HG03558 (cell line): Measurements from ENCODE around the gene CRYZ.
"Not testable (repeated sequence)": the region's sequence is repeated elsewhere in the genome, so short reads cannot be mapped to it uniquely, and the experiment has no call there.

Experiments used
- ATAC-seq: cut with Tn5 transposase; IDR thresholded peaks from one replicate; pipeline ENCODE4 v1.9.1; 2021; ENCODE audit warnings: moderate number of reproducible peaks; ENCODE audit not compliant: unreplicated experiment; ENCODE audit errors: extremely low read depth

Gene CRYZ

DNA sequence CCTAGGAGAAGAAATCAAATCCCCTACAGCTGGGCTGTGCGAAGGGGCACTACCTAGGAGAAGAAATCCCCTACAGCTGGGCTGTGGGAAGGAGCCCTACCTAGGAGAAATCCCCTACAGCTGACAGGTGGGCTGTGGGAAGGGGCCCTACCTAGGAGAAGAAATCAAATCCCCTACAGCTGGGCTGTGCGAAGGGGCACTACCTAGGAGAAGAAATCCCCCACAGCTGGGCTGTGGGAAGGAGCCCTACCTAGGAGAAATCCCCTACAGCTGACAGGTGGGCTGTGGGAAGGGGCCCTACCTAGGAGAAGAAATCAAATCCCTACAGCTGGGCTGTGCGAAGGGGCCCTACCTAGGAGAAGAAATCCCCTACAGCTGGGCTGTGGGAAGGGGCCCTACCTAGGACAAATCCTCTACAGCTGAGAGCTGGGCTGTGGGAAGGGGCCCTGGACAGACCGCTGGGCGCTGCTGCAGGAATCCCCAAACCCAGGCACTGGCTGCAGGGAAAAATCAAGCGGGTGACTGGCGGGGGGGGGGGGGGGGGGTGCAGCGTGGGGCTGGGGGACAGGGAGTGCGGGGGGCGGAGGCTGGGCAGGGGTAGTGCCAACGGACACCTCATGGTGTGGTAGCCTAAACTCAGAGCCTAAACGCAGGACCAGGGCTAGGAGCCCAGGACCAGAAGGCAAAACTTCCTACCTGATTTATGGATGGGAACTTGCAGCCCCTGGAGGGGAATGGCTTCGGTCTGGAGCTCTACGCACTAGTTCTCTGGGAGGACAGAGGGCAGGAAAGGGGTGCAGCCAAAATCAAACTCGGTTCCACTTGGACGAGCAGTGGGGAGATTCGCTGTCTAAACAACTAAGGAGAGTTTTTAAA is 541 bp downstream of the CRYZ start:
- not testable (repeated sequence) for ATAC-seq

DNA sequence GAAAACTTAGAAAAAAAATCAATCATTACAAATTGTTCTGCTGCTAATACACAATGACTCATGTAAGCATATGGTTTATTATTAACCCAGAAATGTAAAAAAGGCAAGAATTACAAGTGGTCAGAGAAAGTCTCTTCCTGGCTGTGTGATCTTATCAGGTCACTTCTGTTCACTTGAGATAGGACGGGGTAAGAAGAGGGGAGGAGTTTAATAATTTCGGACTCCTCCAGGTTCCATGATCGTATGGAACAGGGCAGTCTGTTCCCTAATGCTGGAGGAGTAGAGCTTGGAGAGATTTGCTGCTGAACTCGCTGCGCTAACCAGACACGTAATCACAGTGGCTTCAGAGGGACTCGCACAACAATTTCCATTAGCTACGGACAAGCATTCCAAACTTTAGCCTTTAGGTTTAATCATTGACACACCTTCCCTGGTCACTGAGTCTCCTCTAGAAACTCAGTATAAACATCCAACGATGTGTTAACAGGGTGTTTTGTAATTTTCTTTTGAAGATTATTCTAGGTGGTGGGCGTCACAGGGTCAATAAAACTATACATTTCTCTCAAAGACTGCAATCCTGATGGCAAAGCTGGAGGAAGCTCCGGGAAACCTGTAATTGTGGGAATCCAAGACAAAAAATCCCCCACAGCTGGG is 1.3 kb downstream of the CRYZ start:
- ATAC-seq, result peak; percentile 19

- ATAC-seq, result no peak
Observed at GRCh38 chr1:74729741-74730478, 2.9 kb downstream of the CRYZ start.

GRCh38 chr1:74728736-74729135 is 4.1 kb downstream of the CRYZ start:
- ATAC-seq, result no peak

DNA sequence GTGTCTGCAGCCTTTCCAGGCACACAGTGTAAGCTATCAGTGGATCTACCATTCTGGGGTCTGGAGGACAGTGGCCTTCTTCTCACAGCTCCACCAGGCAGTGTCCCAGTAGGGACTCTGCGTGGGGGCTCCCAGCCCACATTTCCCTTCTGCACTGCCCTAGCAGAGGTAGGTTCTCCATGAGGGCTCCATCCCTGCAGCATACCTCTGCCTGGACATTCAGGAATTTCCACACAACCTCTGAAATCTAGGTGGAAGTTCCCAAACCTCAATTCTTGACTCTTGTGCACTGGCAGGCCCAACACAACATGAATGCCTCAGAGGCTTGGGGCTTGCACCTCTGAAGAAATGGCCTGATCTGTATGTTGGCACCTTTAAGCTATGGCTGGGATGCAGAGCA is 6.8 kb downstream of the CRYZ start:
- ATAC-seq, result no peak

- ATAC-seq, result no peak
Observed at GRCh38 chr1:74717626-74718025, 15.2 kb downstream of the CRYZ start.

- ATAC-seq, result no peak
Observed at GRCh38 chr1:74716822-74717221, 16.0 kb downstream of the CRYZ start.

- ATAC-seq, result no peak
Observed at GRCh38 chr1:74715806-74716205, 17.0 kb downstream of the CRYZ start.

- ATAC-seq, result no peak
Observed at GRCh38 chr1:74715236-74715502, 17.7 kb downstream of the CRYZ start.

DNA sequence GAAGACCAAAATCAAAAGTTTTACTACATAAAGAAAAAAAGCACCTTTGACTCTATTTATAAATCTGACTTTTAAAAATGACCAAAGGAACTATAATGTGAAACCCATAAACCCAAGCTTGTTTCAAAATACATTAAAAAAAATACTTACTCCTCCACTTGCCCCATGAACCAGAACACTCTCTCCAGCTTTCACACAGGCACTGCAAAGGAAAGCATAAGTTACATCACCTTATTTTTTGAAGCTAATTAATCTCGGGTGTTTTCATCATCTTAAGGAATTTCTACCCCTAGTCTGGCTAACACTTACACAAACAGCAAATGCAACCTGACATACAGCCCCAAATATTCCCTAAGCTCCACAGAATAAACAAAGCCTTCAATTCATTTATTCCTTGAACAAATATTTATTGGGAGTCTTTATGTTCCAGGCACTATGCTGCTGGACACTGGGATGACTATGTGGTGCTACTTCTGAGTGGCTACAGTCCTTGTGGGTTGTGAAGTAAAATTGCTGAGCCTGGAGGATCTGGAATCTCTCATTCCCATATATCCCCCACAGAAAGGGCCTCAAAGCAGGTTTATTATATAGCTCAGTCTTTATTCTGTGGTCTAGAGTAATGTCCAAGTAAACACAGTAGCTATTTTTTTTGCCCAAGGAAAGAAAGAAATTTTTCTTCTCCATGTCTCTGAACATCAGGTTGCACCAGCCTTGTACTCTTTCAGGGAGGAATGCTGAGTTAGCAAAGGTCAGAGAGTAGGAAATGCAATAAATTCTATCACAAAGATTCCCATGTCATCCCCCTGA is 18.2 kb downstream of the CRYZ start:
- peak; percentile 76 for ATAC-seq

DNA sequence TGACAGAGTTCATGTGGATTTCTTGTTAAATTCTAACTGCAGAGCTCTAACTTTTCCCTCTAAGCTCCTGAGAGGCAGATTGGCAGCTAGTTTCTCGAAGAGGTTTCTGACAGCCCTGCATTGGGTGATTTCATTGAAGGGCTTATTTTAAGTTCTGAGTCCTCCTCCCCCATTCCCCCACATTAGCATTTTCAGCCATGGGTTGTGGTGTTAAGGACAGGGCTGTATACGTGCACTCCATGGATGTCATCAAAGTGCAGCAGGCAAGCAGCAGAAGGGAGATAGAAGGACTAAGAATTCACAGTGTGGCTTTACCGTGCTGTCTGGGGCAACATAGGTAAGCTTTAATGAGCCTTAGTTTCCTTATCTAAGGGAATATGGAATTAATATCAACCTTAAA is 19.0 kb downstream of the CRYZ start:
- no peak for ATAC-seq

- no peak for ATAC-seq
Observed at GRCh38 chr1:74712881-74713280, 20.0 kb downstream of the CRYZ start.

GRCh38 chr1:74703386-74704182 is 29.3 kb downstream of the CRYZ start:
- ATAC-seq, result no peak

- no peak for ATAC-seq
Observed at GRCh38 chr1:74699331-74699730, 33.5 kb downstream of the CRYZ start.

DNA sequence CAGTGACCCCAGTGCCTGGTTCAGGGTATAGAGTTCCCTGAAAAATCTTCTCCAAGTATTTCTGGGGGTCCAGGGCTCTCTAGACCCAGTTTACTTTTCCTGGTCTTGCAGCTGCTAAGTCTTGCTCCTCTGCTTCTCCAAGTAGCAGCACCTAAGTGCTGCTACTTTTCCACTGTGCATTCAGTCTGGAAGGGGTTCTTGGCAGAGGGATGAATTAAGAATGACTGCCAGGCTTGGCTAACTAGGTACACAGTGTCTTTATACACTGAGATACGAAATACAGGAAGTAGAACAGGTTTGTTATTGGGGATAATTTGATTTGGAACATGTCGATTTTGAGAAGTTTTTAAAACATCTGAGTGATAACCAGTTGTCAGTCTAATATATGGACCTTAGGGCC is 35.0 kb downstream of the CRYZ start:
- ATAC-seq, result no peak

DNA sequence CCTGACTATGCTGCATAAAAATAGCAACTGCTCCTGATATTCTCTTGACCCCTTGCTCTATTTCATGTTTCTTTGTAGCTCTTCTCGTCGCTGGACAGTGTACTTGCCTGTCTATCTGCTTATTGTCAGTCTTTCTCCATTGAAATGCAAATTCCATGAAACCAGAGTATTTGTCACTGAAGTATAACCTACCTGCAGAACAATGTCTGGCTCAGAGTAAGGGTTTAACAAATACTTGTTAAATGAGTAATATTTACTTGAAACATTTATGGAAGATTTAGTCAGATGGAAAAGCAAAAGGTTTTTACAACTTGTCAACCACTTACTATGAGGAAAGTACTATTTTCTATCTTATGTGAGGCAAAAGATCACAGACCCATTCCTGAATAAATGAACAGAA is 39.4 kb downstream of the CRYZ start:
- ATAC-seq, result no peak

DNA sequence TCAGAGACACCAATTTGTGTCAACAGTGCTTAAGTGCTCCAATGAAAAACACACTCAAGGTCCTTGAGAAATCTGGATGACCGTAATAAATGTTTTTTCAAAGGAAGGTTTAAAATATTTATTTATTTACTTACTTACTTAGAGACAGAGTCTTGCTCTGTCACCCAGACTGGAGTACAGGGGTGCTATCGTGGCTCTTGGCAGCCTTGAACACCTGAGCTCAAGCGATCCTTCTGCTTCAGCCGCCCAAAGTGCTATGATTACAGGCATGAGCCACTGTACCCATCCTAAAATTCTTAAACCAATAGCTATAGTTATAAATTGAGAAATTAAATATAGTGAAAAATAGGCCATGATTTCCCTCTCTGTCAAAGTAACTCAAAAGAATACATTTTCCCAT is 41.9 kb downstream of the CRYZ start:
- no peak for ATAC-seq

DNA sequence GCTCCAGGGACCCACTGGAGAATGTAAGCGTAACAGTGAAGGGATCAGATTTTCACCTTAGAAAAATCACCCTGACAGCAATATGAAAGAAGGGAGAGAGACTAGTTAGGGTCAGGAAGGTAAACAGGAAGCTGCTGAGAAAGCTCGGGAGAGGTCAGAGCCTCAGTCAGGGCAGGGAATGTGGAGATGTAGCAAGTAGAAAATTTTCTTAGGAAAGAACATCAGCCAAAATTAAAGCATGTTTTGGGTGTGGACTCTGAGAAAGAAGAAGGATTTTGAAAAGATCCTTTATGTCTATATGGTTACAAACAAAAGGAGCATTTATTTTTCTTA is 42.5 kb downstream of the CRYZ start:
- no peak for ATAC-seq

GRCh38 chr1:74689621-74690363 is 43.1 kb downstream of the CRYZ start:
- no peak for ATAC-seq
